IMR-90 (cell line): Measurements from ENCODE around the gene MGST2. TPM values are rescaled to one million over a fixed set of nuclear protein-coding genes. Genes with fewer than 3 reads are reported as not detected.

Source experiments
- ATAC-seq: fragments of 200-7000 bp; cut with Tn5 transposase; 2 replicates; pipeline ENCODE4 v1.9.1; 2020; ENCODE audit warnings: low read depth, mild to moderate bottlenecking, moderate library complexity
- BruUV-seq: library from RNA; stranded (reverse); fragments of 400-500 nt; replicated peaks from 2 replicates; lab custom pipeline; 2021; lab: Mats Ljungman, UMichigan
- CTCF ChIA-PET: fragments of 300-600 bp; formaldehyde crosslinking; extraction: SDS; loops from one replicate; lab custom pipeline; 2021; ENCODE audit warnings: antibody characterized with exemption; lab: Yijun Ruan, JAX
- POLR2A ChIA-PET: fragments of 300-600 bp; sonication (Branson Sonifier 250); formaldehyde crosslinking; loops from one replicate; lab custom pipeline; 2022; ENCODE audit warnings: antibody characterized with exemption; ENCODE audit not compliant: unreplicated experiment; lab: Charles Lee
- DNase-seq: peaks from one replicate; pipeline ENCODE4 v3.0.0; 2013
- H2AFZ ChIP-seq: replicated peaks from 2 replicates; pipeline ENCODE3; 2013; ENCODE audit warnings: low read length, mild to moderate bottlenecking; ENCODE audit not compliant: poor library complexity
- H2AK5ac ChIP-seq: 2 replicates; pipeline ENCODE4 v1.6.1; 2013; ENCODE audit warnings: low read depth, low read length, inconsistent platforms
- H2AK9ac ChIP-seq: replicated peaks from 2 replicates; pipeline ENCODE3; 2013; ENCODE audit warnings: mild to moderate bottlenecking, low read depth, low read length, moderate library complexity; ENCODE audit not compliant: poor library complexity
- H2BK120ac ChIP-seq: 2 replicates; pipeline ENCODE4 v1.6.1; 2013; ENCODE audit warnings: low read depth, low read length, inconsistent platforms
- H2BK15ac ChIP-seq: 3 replicates; pipeline ENCODE4 v1.6.1; 2013; ENCODE audit warnings: low read depth, low read length, inconsistent platforms
- H2BK20ac ChIP-seq: 2 replicates; pipeline ENCODE4 v1.6.1; 2013; ENCODE audit warnings: low read depth, mild to moderate bottlenecking, inconsistent platforms, low read length, moderate library complexity
- H2BK5ac ChIP-seq: 2 replicates; pipeline ENCODE4 v1.6.1; 2013; ENCODE audit warnings: mild to moderate bottlenecking, low read depth, low read length, inconsistent platforms; ENCODE audit not compliant: poor library complexity, severe bottlenecking
- H3K14ac ChIP-seq: replicated peaks from 2 replicates; pipeline ENCODE4 v1.6.1; 2013; ENCODE audit warnings: low read depth, low read length, inconsistent platforms
- H3K18ac ChIP-seq: 2 replicates; pipeline ENCODE4 v1.6.1; 2013; ENCODE audit warnings: low read depth, low read length, control low read depth
- H3K23ac ChIP-seq: 2 replicates; pipeline ENCODE4 v1.6.1; 2013; ENCODE audit warnings: low read depth, low read length, inconsistent platforms
- H3K27ac ChIP-seq: 2 replicates; pipeline ENCODE4 v1.5.1; 2013; ENCODE audit warnings: mild to moderate bottlenecking, control low read depth, low read length; ENCODE audit not compliant: insufficient read depth
- H3K27me3 ChIP-seq: 2 replicates; pipeline ENCODE4 v1.6.1; 2013; ENCODE audit warnings: low read length; ENCODE audit not compliant: control insufficient read depth, insufficient read depth
- H3K36me3 ChIP-seq: 2 replicates; pipeline ENCODE4 v1.6.1; 2013; ENCODE audit warnings: low read length, mixed read lengths; ENCODE audit not compliant: control insufficient read depth, insufficient read depth
- H3K4ac ChIP-seq: 2 replicates; pipeline ENCODE4 v1.6.1; 2013; ENCODE audit warnings: low read depth, low read length, inconsistent platforms
- H3K4me1 ChIP-seq: 2 replicates; pipeline ENCODE4 v1.6.1; 2013; ENCODE audit warnings: low read length, mixed read lengths; ENCODE audit not compliant: control insufficient read depth, insufficient read depth
- H3K4me2 ChIP-seq: 2 replicates; pipeline ENCODE4 v1.6.1; 2013; ENCODE audit warnings: low read depth, mild to moderate bottlenecking, control low read depth, low read length, moderate library complexity
- H3K4me3 ChIP-seq: 2 replicates; pipeline ENCODE4 v1.5.1; 2013; ENCODE audit warnings: low read depth, mild to moderate bottlenecking, control low read depth, low read length, moderate library complexity; ENCODE audit not compliant: insufficient read depth
- H3K56ac ChIP-seq: 2 replicates; pipeline ENCODE4 v1.6.1; 2013; ENCODE audit warnings: low read length, inconsistent platforms; ENCODE audit not compliant: insufficient read depth; ENCODE audit errors: extremely low read depth
- H3K79me1 ChIP-seq, 2 experiments: 2 replicates each; pipeline ENCODE4 v1.6.1; 2013; ENCODE audit warnings: low read length in 2 of 2, inconsistent platforms in 1 of 2, low read depth in 1 of 2
- H3K9ac ChIP-seq: 2 replicates; pipeline ENCODE4 v1.6.1; 2013; ENCODE audit warnings: low read depth, low read length, control low read depth
- H3K9me1 ChIP-seq: 2 replicates; pipeline ENCODE4 v1.6.1; 2013; ENCODE audit warnings: low read length, inconsistent platforms; ENCODE audit not compliant: insufficient read depth
- H3K9me3 ChIP-seq: 2 replicates; pipeline ENCODE4 v1.6.1; 2013; ENCODE audit warnings: low read length; ENCODE audit not compliant: control insufficient read depth, insufficient read depth
- H4K20me1 ChIP-seq: 2 replicates; pipeline ENCODE4 v1.6.1; 2013; ENCODE audit warnings: low read length, inconsistent platforms; ENCODE audit not compliant: insufficient read depth
- H4K5ac ChIP-seq: 2 replicates; pipeline ENCODE4 v1.6.1; 2013; ENCODE audit warnings: mild to moderate bottlenecking, low read depth, low read length, control low read depth
- H4K8ac ChIP-seq, 2 experiments: 2 replicates each; pipeline ENCODE4 v1.6.1; 2013; ENCODE audit warnings: low read depth in 2 of 2, low read length in 2 of 2, control low read depth in 1 of 2, inconsistent platforms in 1 of 2
- H4K91ac ChIP-seq: 2 replicates; pipeline ENCODE4 v1.6.1; 2013; ENCODE audit warnings: low read depth, low read length, inconsistent platforms; ENCODE audit not compliant: insufficient read depth
- BHLHE40 ChIP-seq: fragments of 150-350 bp; IDR thresholded peaks from 2 replicates; pipeline ENCODE4 v1.6.1; 2016; ENCODE audit warnings: mild to moderate bottlenecking, low read depth, low read length
- CEBPB ChIP-seq: IDR thresholded peaks from 2 replicates; pipeline ENCODE4 v1.6.1; 2012; ENCODE audit warnings: low read depth, low read length, improper control_type of control experiment
- MAFK ChIP-seq: IDR thresholded peaks from 2 replicates; pipeline ENCODE4 v1.6.1; 2012; ENCODE audit warnings: low read depth, low read length, improper control_type of control experiment
- MAZ ChIP-seq: IDR thresholded peaks from 2 replicates; pipeline ENCODE4 v1.6.1; 2012; ENCODE audit warnings: low read depth, mild to moderate bottlenecking, low read length, improper control_type of control experiment, moderate library complexity, borderline replicate concordance
- NFE2L2 ChIP-seq: fragments of 150-350 bp; IDR thresholded peaks from 2 replicates; pipeline ENCODE4 v1.6.1; 2016; ENCODE audit warnings: low read depth, mild to moderate bottlenecking, low read length
- POLR2A ChIP-seq: IDR thresholded peaks from 2 replicates; pipeline ENCODE4 v1.6.1; 2012; ENCODE audit warnings: mild to moderate bottlenecking, low read depth, low read length
- RAD21 ChIP-seq: IDR thresholded peaks from 2 replicates; pipeline ENCODE4 v1.6.1; 2012; ENCODE audit warnings: low read length, improper control_type of control experiment
- RCOR1 ChIP-seq: IDR thresholded peaks from 2 replicates; pipeline ENCODE4 v1.6.1; 2012; ENCODE audit warnings: mild to moderate bottlenecking, low read length, improper control_type of control experiment; ENCODE audit not compliant: insufficient replicate concordance
- RFX5 ChIP-seq: IDR thresholded peaks from 2 replicates; pipeline ENCODE4 v1.8.0; 2012; ENCODE audit warnings: low read depth, mild to moderate bottlenecking, low read length, moderate library complexity
- SMC3 ChIP-seq: fragments of 150-350 bp; IDR thresholded peaks from 2 replicates; pipeline ENCODE4 v1.6.1; 2016; ENCODE audit warnings: low read depth, mild to moderate bottlenecking, antibody characterized with exemption, low read length, moderate library complexity
- WGBS, 2 experiments: methylation state at CpG; one replicate each; pipeline versions ENCODE4 v1.1.5 to v1.1.7; 2013; ENCODE audit warnings: missing lambda C conversion rate in 2 of 2; ENCODE audit not compliant: insufficient read length in 1 of 2; ENCODE audit errors: extremely low coverage in 2 of 2; 5-methylcytosine and 5-hydroxymethylcytosine counted together
- dilution Hi-C: fragments of 300-500 bp; cut with HindIII; formaldehyde crosslinking; loops from one replicate; pipeline ENCODE4 v1.14.3; 2018; ENCODE audit warnings: low sequenced_read_pairs; ENCODE audit not compliant: unreplicated experiment
- in situ Hi-C: fragments of 300-500 bp; cut with MboI; formaldehyde crosslinking; loops from 3 replicates; pipeline ENCODE4 v1.14.3; 2019; ENCODE audit warnings: low sequenced_read_pairs, inconsistent platforms, mixed read lengths
- intact Hi-C: fragments of 100-400 bp; cut with micrococcal nuclease; formaldehyde crosslinking; loops from 2 replicates; pipeline ENCODE4 v1.10.0; 2022
- polyA plus RNA-seq, 3 experiments: library from polyadenylated mRNA; depleted of rRNA; stranded (reverse); fragments of >200 nt; gene quantifications; 2 replicates each; pipeline ENCODE4 v1.2.3, GENCODE V29; 2012; ENCODE audit warnings: low replicate concordance in 1 of 3
- total RNA-seq: library from RNA; depleted of rRNA; stranded (reverse); fragments of >200 nt; gene quantifications from 2 replicates; pipeline ENCODE4 v1.2.3, GENCODE V29; 2012
- TF ChIP-seq, protein P1 (sequence below): fragments of 150-350 bp; IDR thresholded peaks from 2 replicates; pipeline ENCODE4 v1.6.1; 2016; ENCODE audit warnings: low read depth, mild to moderate bottlenecking, low read length, moderate library complexity, borderline replicate concordance
- TF ChIP-seq, protein P2 (sequence below): conservative IDR thresholded peaks from 2 replicates; pipeline ENCODE4 v1.5.1; 2012; ENCODE audit warnings: mild to moderate bottlenecking, low read depth, low read length, improper control_type of control experiment

MGST2 gene
- total and polyA plus RNA-seq, 2 of the 4 experiments (the other 2 are of a cell fraction), result 4.8 to 10.5 TPM

DNA sequence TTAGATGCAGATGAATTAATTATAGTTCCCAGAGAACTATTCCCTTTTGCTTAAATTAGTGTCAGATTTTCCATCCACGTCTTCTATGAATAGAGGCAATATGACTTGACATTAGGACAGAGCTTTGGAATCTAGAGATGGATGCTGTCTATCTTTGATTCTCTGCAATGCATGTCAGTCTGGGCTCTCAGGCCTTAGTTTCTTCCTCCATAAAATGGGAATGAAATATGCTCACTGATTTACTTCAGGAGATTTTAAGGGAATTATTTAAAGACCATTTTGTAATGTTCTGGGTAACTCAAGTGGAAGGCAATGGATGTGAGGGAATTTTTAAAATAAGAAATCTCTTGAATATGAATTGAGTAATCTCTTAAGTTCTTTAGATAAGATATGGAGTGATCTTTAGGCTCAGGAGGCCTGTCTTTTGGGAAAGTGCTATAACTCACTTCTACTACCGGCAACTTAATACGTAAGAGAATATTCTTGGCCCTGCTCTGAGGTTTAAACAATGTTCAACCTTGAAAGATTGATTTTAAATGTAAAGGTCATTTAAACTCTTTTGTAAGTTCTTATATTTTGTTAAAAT, 29.0 kb downstream of the MGST2 start:
- H3K56ac ChIP-seq, result no peak overlapping the region
- no peak overlapping the region for H2AFZ ChIP-seq
- ATAC-seq, result no peak
- TF ChIP-seq RAD21, result no peak
- no peak for TF ChIP-seq RCOR1
- TF ChIP-seq NFE2L2, result no peak
- TF ChIP-seq MAZ, result no peak
- no peak for TF ChIP-seq RFX5
- no peak for TF ChIP-seq MAFK
- no peak for TF ChIP-seq BHLHE40
- no peak for TF ChIP-seq CEBPB
- no peak for TF ChIP-seq SMC3
- no peak for TF ChIP-seq POLR2A
- TF ChIP-seq, protein P1, sequence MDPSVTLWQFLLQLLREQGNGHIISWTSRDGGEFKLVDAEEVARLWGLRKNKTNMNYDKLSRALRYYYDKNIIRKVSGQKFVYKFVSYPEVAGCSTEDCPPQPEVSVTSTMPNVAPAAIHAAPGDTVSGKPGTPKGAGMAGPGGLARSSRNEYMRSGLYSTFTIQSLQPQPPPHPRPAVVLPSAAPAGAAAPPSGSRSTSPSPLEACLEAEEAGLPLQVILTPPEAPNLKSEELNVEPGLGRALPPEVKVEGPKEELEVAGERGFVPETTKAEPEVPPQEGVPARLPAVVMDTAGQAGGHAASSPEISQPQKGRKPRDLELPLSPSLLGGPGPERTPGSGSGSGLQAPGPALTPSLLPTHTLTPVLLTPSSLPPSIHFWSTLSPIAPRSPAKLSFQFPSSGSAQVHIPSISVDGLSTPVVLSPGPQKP, result no peak
- TF ChIP-seq, protein P2, sequence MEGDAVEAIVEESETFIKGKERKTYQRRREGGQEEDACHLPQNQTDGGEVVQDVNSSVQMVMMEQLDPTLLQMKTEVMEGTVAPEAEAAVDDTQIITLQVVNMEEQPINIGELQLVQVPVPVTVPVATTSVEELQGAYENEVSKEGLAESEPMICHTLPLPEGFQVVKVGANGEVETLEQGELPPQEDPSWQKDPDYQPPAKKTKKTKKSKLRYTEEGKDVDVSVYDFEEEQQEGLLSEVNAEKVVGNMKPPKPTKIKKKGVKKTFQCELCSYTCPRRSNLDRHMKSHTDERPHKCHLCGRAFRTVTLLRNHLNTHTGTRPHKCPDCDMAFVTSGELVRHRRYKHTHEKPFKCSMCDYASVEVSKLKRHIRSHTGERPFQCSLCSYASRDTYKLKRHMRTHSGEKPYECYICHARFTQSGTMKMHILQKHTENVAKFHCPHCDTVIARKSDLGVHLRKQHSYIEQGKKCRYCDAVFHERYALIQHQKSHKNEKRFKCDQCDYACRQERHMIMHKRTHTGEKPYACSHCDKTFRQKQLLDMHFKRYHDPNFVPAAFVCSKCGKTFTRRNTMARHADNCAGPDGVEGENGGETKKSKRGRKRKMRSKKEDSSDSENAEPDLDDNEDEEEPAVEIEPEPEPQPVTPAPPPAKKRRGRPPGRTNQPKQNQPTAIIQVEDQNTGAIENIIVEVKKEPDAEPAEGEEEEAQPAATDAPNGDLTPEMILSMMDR, result no peak
- H3K27ac ChIP-seq, result no peak overlapping the region
- CTCF ChIA-PET, result no interaction called here
- no CpG with 5 or more reads among the region's 3 CpGs for WGBS, 2 experiments
- no peaks in the 10 kb centered on the region for H4K20me1 ChIP-seq
- no peak overlapping the region for H3K4me3 ChIP-seq
- no peak overlapping the region for H2AK5ac ChIP-seq
- DNase-seq, result no peak
- dilution Hi-C loops, result no loop called here
- intact Hi-C loops, result no loop called here
- no peak overlapping the region for H2BK20ac ChIP-seq
- no TSS peak for BruUV-seq
- H3K4me2 ChIP-seq, result no peak overlapping the region
- H3K79me1 ChIP-seq, result no peaks in the 10 kb centered on the region
- H3K4ac ChIP-seq, result no peak overlapping the region
- no peak overlapping the region for H2BK120ac ChIP-seq
- H3K9me1 ChIP-seq, result no peaks in the 10 kb centered on the region
- no peak overlapping the region for H3K9ac ChIP-seq
- no peak overlapping the region for H3K18ac ChIP-seq
- H4K5ac ChIP-seq, result no peak overlapping the region
- H2BK15ac ChIP-seq, result no peak overlapping the region
- H2BK5ac ChIP-seq, result no peak overlapping the region
- H3K23ac ChIP-seq, result no peak overlapping the region
- POLR2A ChIA-PET, result no interaction called here
- H3K36me3 ChIP-seq, result no peaks in the 10 kb centered on the region
- H4K8ac ChIP-seq, result no peak overlapping the region
- no peaks in the 10 kb centered on the region; the same call in 1 of the 2 replicates for H3K9me3 ChIP-seq
- H4K91ac ChIP-seq, result no peak overlapping the region
- no peak overlapping the region for H2AK9ac ChIP-seq
- H3K27me3 ChIP-seq, result no peaks in the 10 kb centered on the region
- H3K4me1 ChIP-seq, result no peaks in the 10 kb centered on the region
- no peak overlapping the region for H3K14ac ChIP-seq
- in situ Hi-C loops, result no loop called here
